NT2/D1 (cell line): ENCODE data around the gene PHLDA1.

ENCODE experiments used
- DNase-seq: peaks from one replicate; pipeline ENCODE4 v3.0.0-alpha.2; 2011; ENCODE audit warnings: low read depth, low spot score
- H3K27me3 ChIP-seq: 2 replicates; pipeline ENCODE4 v1.6.0; 2011; ENCODE audit warnings: mild to moderate bottlenecking; ENCODE audit not compliant: insufficient read length, insufficient read depth
- H3K36me3 ChIP-seq: 2 replicates; pipeline ENCODE4 v1.6.1; 2011; ENCODE audit warnings: mild to moderate bottlenecking, low read length, mixed read lengths; ENCODE audit not compliant: insufficient read depth, insufficient read length
- H3K4me1 ChIP-seq: 2 replicates; pipeline ENCODE4 v1.5.1; 2011; ENCODE audit not compliant: insufficient read depth, insufficient read length
- H3K4me3 ChIP-seq: 2 replicates; pipeline ENCODE4 v1.5.1; 2011; ENCODE audit warnings: low read depth; ENCODE audit not compliant: insufficient read length
- H3K9ac ChIP-seq: 2 replicates; pipeline ENCODE4 v1.6.0; 2011; ENCODE audit warnings: low read depth; ENCODE audit not compliant: insufficient read length
- H3K9me3 ChIP-seq: 2 replicates; pipeline ENCODE4 v1.5.1; 2011; ENCODE audit warnings: mild to moderate bottlenecking, low read length; ENCODE audit not compliant: insufficient read depth
- SUZ12 ChIP-seq: IDR thresholded peaks from 2 replicates; pipeline ENCODE4 v1.6.1; 2011; ENCODE audit not compliant: insufficient read length, insufficient read depth; ENCODE audit errors: extremely low read depth
- YY1 ChIP-seq: IDR thresholded peaks from 2 replicates; pipeline ENCODE4 v1.6.1; 2011; ENCODE audit not compliant: insufficient read length, insufficient read depth
- ZNF274 ChIP-seq: IDR thresholded peaks from 2 replicates; pipeline ENCODE4 v1.6.1; 2011; ENCODE audit warnings: mild to moderate bottlenecking, low read depth, low read length

Gene PHLDA1

DNA sequence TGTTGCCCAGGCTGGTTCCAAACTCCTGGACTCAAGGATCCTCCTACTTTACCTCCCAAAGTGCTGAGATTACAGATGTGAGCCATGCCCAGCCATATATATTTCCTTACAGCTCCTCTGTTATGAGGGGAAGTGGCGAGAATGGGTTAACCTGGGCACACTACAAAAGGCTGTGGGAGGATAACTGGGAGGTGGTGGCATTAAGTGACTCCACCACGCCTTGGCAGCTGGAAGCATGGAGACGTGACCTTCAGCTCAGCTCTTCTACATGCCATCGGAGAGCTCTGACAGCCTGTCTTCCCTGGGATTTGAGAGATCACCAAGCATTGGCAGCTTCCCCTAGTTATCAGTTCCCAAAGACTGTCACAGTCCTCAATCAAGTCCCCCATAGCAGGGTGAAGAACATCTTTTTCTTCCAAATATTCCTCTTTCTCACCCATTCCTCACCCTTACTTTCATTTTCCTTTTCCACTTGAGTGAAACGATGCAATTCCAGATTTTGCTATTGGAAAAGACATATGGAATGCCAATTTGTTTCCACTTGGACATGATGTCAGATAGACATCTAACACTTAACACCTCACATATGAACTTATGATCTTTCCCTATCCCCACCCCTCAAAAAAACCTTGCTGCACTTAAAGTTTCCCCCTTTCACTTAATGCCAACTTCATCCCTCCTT lies 48.5 kb downstream of the PHLDA1 start:
- Histone ChIP-seq H3K4me1 (no peaks in the 10 kb centered on the region), H3K27me3 (no peaks in the 10 kb centered on the region), H3K36me3 (no peaks in the 10 kb centered on the region), H3K4me3 (no peak overlapping the region), H3K9me3 (peaks cover 4% of the 10 kb centered on the region; the same call in 1 of the 2 replicates), H3K9ac (no peak overlapping the region)
- TF ChIP-seq ZNF274 (no peak), SUZ12 (no peak), YY1 (no peak)
- DNase-seq = no peak

DNA sequence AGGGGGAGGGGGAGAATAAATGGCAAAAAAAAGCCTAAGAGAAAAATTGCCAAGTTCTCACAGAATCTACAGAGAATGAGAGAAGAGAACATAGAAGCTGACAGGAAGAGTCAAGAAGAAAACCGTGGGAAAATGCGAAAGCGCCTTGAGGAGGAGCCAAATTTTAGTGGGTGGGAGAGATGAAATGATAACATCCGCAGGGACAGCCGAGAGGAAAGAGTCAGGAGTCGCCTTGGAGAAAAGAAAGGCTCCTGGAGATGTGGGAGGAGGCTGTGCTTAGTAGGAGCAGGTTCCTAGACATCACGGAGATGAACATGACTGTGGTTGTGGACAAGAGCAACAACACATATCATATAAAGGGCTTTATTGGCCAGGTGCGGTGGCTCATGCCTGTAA lies 49.4 kb downstream of the PHLDA1 start:
- no peak overlapping the region for H3K4me3 ChIP-seq
- no peaks in the 10 kb centered on the region for H3K36me3 ChIP-seq
- H3K4me1 ChIP-seq = no peaks in the 10 kb centered on the region
- no peak overlapping the region for H3K9ac ChIP-seq
- TF ChIP-seq YY1 = no peak
- TF ChIP-seq SUZ12 = no peak
- no peak for TF ChIP-seq ZNF274
- no peak for DNase-seq
- no peaks in the 10 kb centered on the region for H3K9me3 ChIP-seq
- no peaks in the 10 kb centered on the region for H3K27me3 ChIP-seq

DNA sequence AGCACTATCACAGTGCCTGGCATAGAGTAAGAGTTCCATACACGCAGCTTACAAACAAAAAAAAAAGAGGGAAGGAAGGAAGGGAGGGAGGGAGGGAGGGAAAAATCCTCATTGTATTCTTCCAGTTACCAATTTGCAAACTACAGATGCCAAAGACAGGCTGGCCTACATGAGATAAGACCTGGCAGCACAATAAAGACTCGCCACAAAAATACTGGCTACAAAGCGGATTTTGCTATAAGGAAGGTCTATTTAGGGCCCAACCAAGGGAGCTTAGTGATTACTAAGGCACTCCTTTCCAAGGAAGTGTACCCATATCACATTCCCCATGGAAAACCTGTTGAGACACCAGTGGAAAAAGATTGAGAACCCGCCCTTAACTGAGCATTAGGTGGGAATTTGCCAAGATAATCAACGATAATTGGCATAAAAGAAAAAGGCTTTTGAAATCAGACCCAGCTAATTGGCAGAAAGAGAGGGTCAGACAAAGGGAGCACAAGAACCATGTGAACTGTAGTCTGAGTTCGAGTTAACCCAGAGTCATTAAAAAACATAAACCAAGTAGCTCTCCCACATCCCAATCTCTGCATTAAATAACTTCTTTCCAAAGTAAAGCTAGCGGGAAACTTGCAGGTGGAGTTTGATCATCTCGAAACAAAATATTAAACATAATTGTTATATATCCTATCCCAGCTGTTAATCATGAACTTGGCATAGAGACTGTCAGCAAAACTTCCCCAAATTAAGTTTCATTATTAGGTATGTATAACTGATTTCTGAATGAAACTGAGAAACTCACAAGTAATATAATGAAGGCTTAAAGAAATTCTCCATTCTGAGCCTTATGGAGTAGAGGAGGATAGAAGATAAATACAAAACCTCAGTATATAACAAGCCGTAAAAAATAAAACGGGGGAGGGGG lies 50.1 kb downstream of the PHLDA1 start:
- no peak overlapping the region for H3K9ac ChIP-seq
- H3K9me3 ChIP-seq = no peaks in the 10 kb centered on the region
- no peaks in the 10 kb centered on the region for H3K27me3 ChIP-seq
- DNase-seq = no peak
- no peak for TF ChIP-seq ZNF274
- TF ChIP-seq SUZ12 = no peak
- TF ChIP-seq YY1 = no peak
- H3K4me1 ChIP-seq = no peaks in the 10 kb centered on the region
- H3K36me3 ChIP-seq = no peaks in the 10 kb centered on the region
- no peak overlapping the region for H3K4me3 ChIP-seq

DNA sequence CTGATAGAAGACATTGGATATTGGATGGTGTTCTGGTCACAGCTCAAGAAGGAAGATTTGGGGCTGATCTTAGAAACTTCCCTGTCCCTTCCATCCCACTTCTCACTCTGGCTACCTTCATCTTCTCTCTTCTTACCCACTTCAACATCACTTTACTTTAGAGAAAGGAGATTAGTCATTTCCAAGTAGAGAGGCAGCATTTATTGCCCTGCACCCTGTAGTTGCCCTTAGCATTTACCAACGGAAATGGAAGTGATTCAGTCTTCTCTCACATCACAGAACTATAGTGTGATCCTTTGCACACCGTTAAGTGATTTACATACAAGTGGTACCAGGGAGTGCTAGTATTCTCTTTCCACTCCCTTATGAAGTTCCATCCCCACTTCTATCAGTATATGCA lies 52.4 kb downstream of the PHLDA1 start:
- no peak for DNase-seq
- Histone ChIP-seq H3K4me3 (no peak overlapping the region), H3K36me3 (no peaks in the 10 kb centered on the region), H3K9ac (no peak overlapping the region), H3K27me3 (no peaks in the 10 kb centered on the region), H3K4me1 (no peaks in the 10 kb centered on the region), H3K9me3 (no peaks in the 10 kb centered on the region)
- TF ChIP-seq YY1 (no peak), ZNF274 (no peak), SUZ12 (no peak)

DNA sequence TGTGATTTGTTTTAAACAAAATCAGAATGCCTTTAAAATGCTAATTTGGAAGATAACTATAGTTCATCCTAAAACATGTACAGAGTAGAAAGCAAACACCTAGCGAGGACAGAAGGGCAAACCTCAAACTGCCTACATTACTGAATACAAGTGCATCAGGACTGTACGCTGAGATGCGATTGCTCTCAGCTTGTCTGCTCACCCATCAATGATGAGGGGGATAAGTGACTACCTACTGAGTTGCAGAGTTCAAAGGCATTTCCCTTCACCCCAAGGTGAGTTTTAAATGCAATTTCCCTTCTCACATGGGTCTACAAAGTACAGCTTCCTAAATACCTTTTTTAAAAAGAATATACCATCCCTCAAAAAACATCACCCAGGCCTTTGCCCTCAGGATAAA lies 52.9 kb downstream of the PHLDA1 start:
- H3K9ac ChIP-seq = no peak overlapping the region

DNA sequence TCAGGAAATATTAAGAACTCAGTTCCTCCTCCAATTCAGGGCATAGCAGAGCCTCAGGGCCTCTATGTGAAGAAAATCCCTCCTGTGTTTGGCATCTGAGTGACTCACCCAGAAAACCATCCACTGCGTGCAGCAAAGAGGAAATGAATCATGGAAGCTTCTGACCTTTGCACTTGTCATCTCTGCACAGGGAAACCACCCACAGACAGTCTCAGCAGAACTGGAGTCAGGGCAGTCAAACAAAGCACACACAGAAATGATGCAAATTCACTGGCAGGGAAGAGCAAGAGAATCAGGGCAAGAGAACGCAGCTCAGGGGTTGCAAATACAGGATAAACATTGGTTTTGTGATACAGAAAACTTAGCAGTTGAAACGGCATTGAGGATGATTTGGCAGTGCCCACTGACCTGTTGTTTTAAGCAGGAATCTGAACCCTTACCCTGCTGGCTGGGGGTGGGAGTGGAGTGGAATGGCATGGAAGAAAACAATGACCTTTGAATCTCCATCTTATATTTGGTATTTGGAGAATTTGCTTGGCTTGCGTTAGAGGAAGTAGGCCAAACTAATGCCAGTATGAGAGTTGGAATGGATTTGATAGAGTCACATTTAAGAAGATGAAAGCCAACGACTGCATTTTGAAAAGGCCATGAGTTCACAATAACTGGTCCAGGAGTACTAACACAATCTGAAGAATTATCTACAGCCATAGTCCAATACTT lies 53.5 kb downstream of the PHLDA1 start:
- TF ChIP-seq SUZ12 (no peak), ZNF274 (no peak), YY1 (no peak)
- no peaks in the 10 kb centered on the region for H3K9me3 ChIP-seq
- no peak for DNase-seq
- H3K36me3 ChIP-seq = no peaks in the 10 kb centered on the region
- H3K4me1 ChIP-seq = no peaks in the 10 kb centered on the region
- no peak overlapping the region for H3K9ac ChIP-seq
- H3K27me3 ChIP-seq = no peaks in the 10 kb centered on the region
- no peak overlapping the region for H3K4me3 ChIP-seq

More for the DNA sequence above, 52.9 kb downstream of the PHLDA1 start:
- H3K4me3 ChIP-seq = no peak overlapping the region
- H3K4me1 ChIP-seq = no peaks in the 10 kb centered on the region
- no peaks in the 10 kb centered on the region for H3K9me3 ChIP-seq
- no peak for TF ChIP-seq ZNF274
- no peak for TF ChIP-seq SUZ12
- TF ChIP-seq YY1 = no peak
- DNase-seq = no peak
- H3K36me3 ChIP-seq = no peaks in the 10 kb centered on the region
- H3K27me3 ChIP-seq = no peaks in the 10 kb centered on the region

DNA sequence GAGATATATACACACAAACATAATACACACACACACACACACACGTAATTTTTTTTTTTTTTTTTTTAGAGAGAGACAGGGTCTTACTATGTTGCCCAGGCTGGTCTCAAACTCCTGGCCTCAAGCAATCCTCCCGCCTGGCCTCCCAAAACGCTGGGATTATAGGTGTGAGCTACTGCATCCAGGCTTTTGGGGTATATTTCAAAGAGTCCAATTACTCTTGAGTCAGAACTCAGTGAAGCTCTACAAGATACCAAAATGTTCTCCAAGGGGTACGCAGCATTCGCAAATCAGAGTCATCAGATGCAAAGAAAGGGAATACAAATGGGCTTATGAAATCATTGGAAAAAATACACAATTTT lies 54.0 kb downstream of the PHLDA1 start:
- no peaks in the 10 kb centered on the region for H3K36me3 ChIP-seq
- H3K9me3 ChIP-seq = no peaks in the 10 kb centered on the region
- H3K9ac ChIP-seq = no peak overlapping the region
- no peak for DNase-seq
- H3K27me3 ChIP-seq = no peaks in the 10 kb centered on the region
- TF ChIP-seq YY1 = no peak
- TF ChIP-seq ZNF274 = no peak
- TF ChIP-seq SUZ12 = no peak
- H3K4me3 ChIP-seq = no peak overlapping the region
- no peaks in the 10 kb centered on the region for H3K4me1 ChIP-seq
